Parathyroid adenoma (tissue), 2 donors: ENCODE results near the gene KCNQ1.

Experiments used
- H2AFZ ChIP-seq: fragments of 300-600 bp; sonication (generic); one replicate; pipeline ENCODE4 v1.7.0; 2017; ENCODE audit warnings: antibody characterized with exemption, mild to moderate bottlenecking
- H3K27ac ChIP-seq: fragments of 300-600 bp; sonication (generic); one replicate; pipeline ENCODE4 v1.7.0; 2017
- H3K27me3 ChIP-seq: fragments of 300-600 bp; sonication (generic); one replicate; pipeline ENCODE4 v1.7.0; 2017; ENCODE audit warnings: low read length; ENCODE audit not compliant: control insufficient read depth, insufficient read depth
- H3K36me3 ChIP-seq: fragments of 300-600 bp; sonication (generic); one replicate; pipeline ENCODE4 v1.7.0; 2017; ENCODE audit warnings: low read length; ENCODE audit not compliant: control insufficient read depth, insufficient read depth
- H3K4me1 ChIP-seq: fragments of 300-600 bp; sonication (generic); one replicate; pipeline ENCODE4 v1.7.0; 2017; ENCODE audit warnings: control low read depth
- H3K4me2 ChIP-seq: fragments of 300-600 bp; sonication (generic); one replicate; pipeline ENCODE4 v1.7.0; 2017; ENCODE audit warnings: low read length
- H3K4me3 ChIP-seq: fragments of 300-600 bp; sonication (generic); one replicate; pipeline ENCODE4 v1.7.0; 2017; ENCODE audit warnings: low read depth, low read length
- H3K79me2 ChIP-seq: fragments of 300-600 bp; sonication (generic); one replicate; pipeline ENCODE4 v1.7.0; 2017; ENCODE audit warnings: control low read depth
- H3K9ac ChIP-seq: fragments of 300-600 bp; sonication (generic); one replicate; pipeline ENCODE4 v1.7.0; 2017; ENCODE audit warnings: mild to moderate bottlenecking
- H3K9me3 ChIP-seq: fragments of 300-600 bp; sonication (generic); one replicate; pipeline ENCODE4 v1.7.0; 2017; ENCODE audit warnings: low read length; ENCODE audit not compliant: control insufficient read depth
- CTCF ChIP-seq: fragments of 300-600 bp; sonication (generic); IDR thresholded peaks from one replicate; pipeline ENCODE4 v1.7.0; 2017; ENCODE audit warnings: antibody characterized with exemption, mild to moderate bottlenecking
- donor health status: primary hyperparathyroidism.

Gene KCNQ1

DNA sequence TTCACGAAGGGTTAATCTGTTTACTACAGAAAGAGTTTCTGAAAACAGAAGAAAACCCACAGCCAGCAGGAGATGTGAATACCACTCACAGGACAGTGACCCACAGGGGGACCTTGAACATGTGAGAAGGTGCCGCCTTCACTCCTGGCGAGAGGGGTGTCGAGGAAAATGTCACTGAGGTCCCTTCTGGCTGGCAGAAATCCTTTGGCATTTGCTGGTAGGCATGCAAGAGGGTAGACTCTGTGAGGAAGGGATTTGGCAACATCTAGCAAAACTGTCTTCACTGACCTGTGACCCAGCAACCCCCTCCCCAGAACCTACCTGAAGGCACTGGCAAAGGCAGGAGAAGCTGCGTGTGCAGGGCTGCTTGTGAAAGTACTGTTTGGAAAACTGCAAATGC lies 8.6 kb downstream of the KCNQ1 start:
- Histone ChIP-seq H3K27ac (no peak overlapping the region), H3K9me3 (no peaks in the 10 kb centered on the region), H3K27me3 (no peaks in the 10 kb centered on the region), H3K4me1 (no peaks in the 10 kb centered on the region), H2AFZ (no peak overlapping the region), H3K4me2 (no peak overlapping the region), H3K9ac (no peak overlapping the region), H3K36me3 (no peaks in the 10 kb centered on the region), H3K4me3 (no peak overlapping the region), H3K79me2 (no peaks in the 10 kb centered on the region)
- TF ChIP-seq CTCF: no peak

- no peaks in the 10 kb centered on the region for H3K79me2 ChIP-seq
- H3K27me3 ChIP-seq: no peaks in the 10 kb centered on the region
- no peak overlapping the region for H3K27ac ChIP-seq
- peaks cover 4% of the 10 kb centered on the region for H3K4me1 ChIP-seq
- no peaks in the 10 kb centered on the region for H3K36me3 ChIP-seq
- H3K9me3 ChIP-seq: no peaks in the 10 kb centered on the region
- H3K4me2 ChIP-seq: no peak overlapping the region
- TF ChIP-seq CTCF: no peak
- no peak overlapping the region for H3K4me3 ChIP-seq
- no peak overlapping the region for H2AFZ ChIP-seq
- H3K9ac ChIP-seq: no peak overlapping the region
Measured at GRCh38 chr11:2458321-2458720, 13.5 kb downstream of the KCNQ1 start.

DNA sequence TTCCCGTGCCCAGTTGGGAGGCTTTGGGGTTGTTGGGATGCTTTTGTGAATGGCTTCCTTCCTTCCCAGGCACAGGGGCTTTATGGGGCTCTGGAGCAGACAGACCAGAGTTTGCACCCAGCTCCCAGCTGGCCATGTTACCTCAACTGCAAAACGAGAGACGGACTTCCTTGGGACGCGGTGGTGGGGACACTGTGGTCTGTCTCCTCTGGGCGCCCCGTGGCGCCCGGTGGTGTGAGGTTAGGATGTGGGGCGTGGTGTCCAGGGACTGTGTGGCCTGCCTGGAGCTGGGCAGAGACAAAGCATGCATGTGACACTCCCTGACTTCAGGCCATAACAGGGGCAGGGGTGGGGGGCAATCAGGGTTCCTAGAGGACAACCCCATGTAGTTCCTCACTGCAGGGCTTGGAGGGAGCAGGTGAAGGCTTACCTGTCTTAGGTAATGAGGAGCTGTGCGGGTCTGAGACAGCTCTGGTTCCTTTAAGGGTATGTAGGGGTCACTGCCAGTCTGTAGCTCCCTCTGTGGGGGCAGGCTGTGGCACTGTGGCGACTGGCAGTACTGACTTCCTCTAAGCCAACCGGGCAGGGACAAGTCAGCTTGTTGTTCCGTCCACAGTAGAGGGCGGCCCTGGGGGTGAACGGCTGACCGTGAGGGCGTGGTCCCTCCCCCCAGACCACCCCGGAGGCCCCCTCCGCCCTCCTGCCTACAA lies 14.4 kb downstream of the KCNQ1 start:
- Histone ChIP-seq H3K27me3 (no peaks in the 10 kb centered on the region), H2AFZ (no peak overlapping the region), H3K4me3 (no peak overlapping the region), H3K9ac (no peak overlapping the region), H3K79me2 (peaks cover 3% of the 10 kb centered on the region), H3K9me3 (no peaks in the 10 kb centered on the region), H3K27ac (no peak overlapping the region), H3K4me1 (peaks cover 4% of the 10 kb centered on the region), H3K36me3 (no peaks in the 10 kb centered on the region), H3K4me2 (no peak overlapping the region)
- no peak for TF ChIP-seq CTCF

GRCh38 chr11:2459796-2460531 lies 15.2 kb downstream of the KCNQ1 start:
- Histone ChIP-seq H3K79me2 (peaks cover 3% of the 10 kb centered on the region), H2AFZ (no peak overlapping the region), H3K36me3 (no peaks in the 10 kb centered on the region), H3K4me3 (no peak overlapping the region), H3K9me3 (no peaks in the 10 kb centered on the region), H3K27ac (no peak overlapping the region), H3K9ac (no peak overlapping the region), H3K4me2 (no peak overlapping the region), H3K27me3 (no peaks in the 10 kb centered on the region), H3K4me1 (peaks cover 4% of the 10 kb centered on the region)
- TF ChIP-seq CTCF: no peak
